ENCODE results near the gene ADGRG2.

DNA sequence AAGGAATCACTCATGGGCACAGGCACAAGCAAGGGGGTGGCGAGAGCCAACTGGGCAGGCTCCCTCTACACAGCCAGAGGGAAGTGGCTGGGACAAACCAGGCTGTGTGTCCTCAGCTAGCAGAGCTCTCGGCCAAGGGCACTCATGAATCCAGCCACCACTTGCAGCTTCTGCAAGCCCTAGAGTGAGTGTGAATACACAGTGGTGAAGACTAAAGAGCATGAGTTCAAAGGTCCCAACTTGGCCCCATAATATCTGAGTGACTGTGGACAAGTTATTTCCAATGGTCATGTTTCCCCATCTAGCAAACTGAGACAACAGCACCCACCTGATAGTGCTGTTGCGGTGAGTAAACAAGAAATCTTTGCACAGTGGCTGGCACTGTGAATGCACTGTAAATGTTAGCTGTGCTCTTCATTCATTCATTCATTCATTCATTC, 51.7 kb downstream of the ADGRG2 start:
- TF ChIP-seq CEBPB (IDR thresholded peaks at IDR 0.05; ENCODE audit: low read depth) (no peak), POLR2A (IDR thresholded peaks at IDR 0.05; ENCODE audit: borderline replicate concordance, extremely low read depth, insufficient read depth, insufficient read length) (no peak), TCF7L2 (IDR thresholded peaks at IDR 0.05; ENCODE audit: borderline replicate concordance, extremely low read depth, insufficient read depth, insufficient read length) (no peak), EZH2 (IDR thresholded peaks at IDR 0.05) (no peak), RAD21 (IDR thresholded peaks at IDR 0.05; ENCODE audit: low read depth) (no peak), YY1 (IDR thresholded peaks at IDR 0.05; ENCODE audit: extremely low read depth, insufficient replicate concordance, low read depth, low read length) (no peak), POLR2AphosphoS5 (IDR thresholded peaks at IDR 0.05; ENCODE audit: low read depth, low read length) (no peak), SP1 (IDR thresholded peaks at IDR 0.05; ENCODE audit: low read depth) (no peak), EGR1 (IDR thresholded peaks at IDR 0.05; ENCODE audit: low read depth) (no peak)
- TF ChIP-seq, protein P1, sequence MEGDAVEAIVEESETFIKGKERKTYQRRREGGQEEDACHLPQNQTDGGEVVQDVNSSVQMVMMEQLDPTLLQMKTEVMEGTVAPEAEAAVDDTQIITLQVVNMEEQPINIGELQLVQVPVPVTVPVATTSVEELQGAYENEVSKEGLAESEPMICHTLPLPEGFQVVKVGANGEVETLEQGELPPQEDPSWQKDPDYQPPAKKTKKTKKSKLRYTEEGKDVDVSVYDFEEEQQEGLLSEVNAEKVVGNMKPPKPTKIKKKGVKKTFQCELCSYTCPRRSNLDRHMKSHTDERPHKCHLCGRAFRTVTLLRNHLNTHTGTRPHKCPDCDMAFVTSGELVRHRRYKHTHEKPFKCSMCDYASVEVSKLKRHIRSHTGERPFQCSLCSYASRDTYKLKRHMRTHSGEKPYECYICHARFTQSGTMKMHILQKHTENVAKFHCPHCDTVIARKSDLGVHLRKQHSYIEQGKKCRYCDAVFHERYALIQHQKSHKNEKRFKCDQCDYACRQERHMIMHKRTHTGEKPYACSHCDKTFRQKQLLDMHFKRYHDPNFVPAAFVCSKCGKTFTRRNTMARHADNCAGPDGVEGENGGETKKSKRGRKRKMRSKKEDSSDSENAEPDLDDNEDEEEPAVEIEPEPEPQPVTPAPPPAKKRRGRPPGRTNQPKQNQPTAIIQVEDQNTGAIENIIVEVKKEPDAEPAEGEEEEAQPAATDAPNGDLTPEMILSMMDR (IDR thresholded peaks at IDR 0.05 in 2 of 3, conservative IDR thresholded peaks at IDR 0.05 in 1 of 3; ENCODE audit: borderline replicate concordance in 1 of 3, insufficient read depth in 1 of 3, low read depth in 2 of 3, low read length in 2 of 3), result no peak

All from HCT116 (cell line).